ENCODE measurements around the gene REX1BD.
"Not testable (repeated sequence)": the region's sequence is repeated elsewhere in the genome, so short reads cannot be mapped to it uniquely, and the experiment has no call there.

The REX1BD gene

GRCh38 chr19:18588611-18589379 is at the start of gene REX1BD:
Gene REX1BD (plus strand): TSS chr19:18588798. CDS start chr19:18588802, 4 bp downstream.
- DNase-seq = peak; percentile 87

- no peak for DNase-seq
Observed at GRCh38 chr19:18539372-18539771, 49.2 kb upstream of the REX1BD start.

GRCh38 chr19:18540200-18540599 is 48.4 kb upstream of the REX1BD start:
- DNase-seq = not testable (repeated sequence)

GRCh38 chr19:18541258-18541991 is 47.2 kb upstream of the REX1BD start:
- no peak for DNase-seq

GRCh38 chr19:18541992-18542940 is 46.3 kb upstream of the REX1BD start:
- no peak for DNase-seq

- DNase-seq = peak; percentile 95
Observed at GRCh38 chr19:18542941-18543813, 45.4 kb upstream of the REX1BD start, which contains the start of gene FKBP8. Gene FKBP8 (minus strand): TSS chr19:18543573. CDS start chr19:18541970, 1,603 bp downstream.

- peak; percentile 83 for DNase-seq
Observed at GRCh38 chr19:18543814-18544475, 44.7 kb upstream of the REX1BD start.

GRCh38 chr19:18551631-18552030 is 37.0 kb upstream of the REX1BD start:
- DNase-seq = no peak

- peak; percentile 99 for DNase-seq
Observed at GRCh38 chr19:18557411-18558201, 31.0 kb upstream of the REX1BD start, which contains the start of gene KXD1. Gene KXD1 (plus strand): TSS chr19:18557870. CDS start chr19:18562057, 4,187 bp downstream.

- DNase-seq = no peak
Observed at GRCh38 chr19:18558202-18558555, 30.4 kb upstream of the REX1BD start.

GRCh38 chr19:18558604-18559003 is 30.0 kb upstream of the REX1BD start:
- DNase-seq = no peak

GRCh38 chr19:18559685-18560084 is 28.9 kb upstream of the REX1BD start:
- DNase-seq = no peak

GRCh38 chr19:18562086-18562485 is 26.5 kb upstream of the REX1BD start:
- no peak for DNase-seq

- DNase-seq = no peak
Observed at GRCh38 chr19:18566953-18567352, 21.6 kb upstream of the REX1BD start.

GRCh38 chr19:18568367-18568766 is 20.2 kb upstream of the REX1BD start:
- no peak for DNase-seq

GRCh38 chr19:18571564-18572344 is 16.8 kb upstream of the REX1BD start, which contains the start of gene UBA52:
Gene UBA52 (plus strand): TSS chr19:18571857. CDS start chr19:18573301, 1,444 bp downstream.
- DNase-seq = peak; percentile 99

- no peak for DNase-seq
Observed at GRCh38 chr19:18574691-18575291, 13.8 kb upstream of the REX1BD start.

- DNase-seq = no peak
Observed at GRCh38 chr19:18576383-18576782, 12.2 kb upstream of the REX1BD start.

- no peak for DNase-seq
Observed at GRCh38 chr19:18577365-18577914, 11.2 kb upstream of the REX1BD start.
